Measurements from ENCODE around the gene TLR2. TPM values are rescaled to one million over a fixed set of nuclear protein-coding genes. Genes with fewer than 3 reads are reported as not detected.

Gene TLR2
- total and polyA plus RNA-seq, 4 donors: 2.9 to 15.6 (median 6.2) TPM

DNA sequence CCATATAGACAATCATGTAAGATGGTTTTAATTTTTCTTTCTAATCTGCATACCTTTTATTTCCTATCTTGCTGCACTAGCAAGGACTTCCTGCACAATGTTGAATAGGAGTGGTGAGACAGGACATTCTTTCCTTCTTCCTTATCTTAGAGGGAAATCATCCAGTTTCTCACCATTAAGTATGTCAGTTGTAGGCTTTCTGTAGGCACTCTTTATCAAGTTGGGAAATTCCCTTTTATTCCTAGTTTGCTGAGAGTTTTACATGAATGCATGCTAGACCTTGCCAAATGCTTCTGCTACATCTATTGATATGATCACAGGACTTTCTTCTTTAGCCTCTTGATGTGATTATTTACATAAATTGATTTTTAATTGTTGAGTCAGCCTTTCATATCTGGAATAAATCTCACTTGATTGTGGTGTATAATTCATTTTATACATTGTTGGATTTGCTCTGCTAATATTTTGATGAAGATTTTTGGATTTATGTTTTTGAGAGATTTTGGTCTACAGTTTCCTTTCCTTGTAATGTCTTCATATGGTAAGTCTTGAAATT, 51.9 kb downstream of the TLR2 start:
- TF ChIP-seq RAD21 (IDR thresholded peaks at IDR 0.05) (no peak), HNF4A (conservative IDR thresholded peaks at IDR 0.05) (no peak), HNF4G (IDR thresholded peaks at IDR 0.05) (no peak), SP1 (IDR thresholded peaks at IDR 0.05) (no peak), YY1 (IDR thresholded peaks at IDR 0.05) (no peak), JUND (IDR thresholded peaks at IDR 0.05) (no peak), GABPA (IDR thresholded peaks at IDR 0.05 in 1 of 2, conservative IDR thresholded peaks at IDR 0.05 in 1 of 2) (no peak)
- TF ChIP-seq, protein P1, sequence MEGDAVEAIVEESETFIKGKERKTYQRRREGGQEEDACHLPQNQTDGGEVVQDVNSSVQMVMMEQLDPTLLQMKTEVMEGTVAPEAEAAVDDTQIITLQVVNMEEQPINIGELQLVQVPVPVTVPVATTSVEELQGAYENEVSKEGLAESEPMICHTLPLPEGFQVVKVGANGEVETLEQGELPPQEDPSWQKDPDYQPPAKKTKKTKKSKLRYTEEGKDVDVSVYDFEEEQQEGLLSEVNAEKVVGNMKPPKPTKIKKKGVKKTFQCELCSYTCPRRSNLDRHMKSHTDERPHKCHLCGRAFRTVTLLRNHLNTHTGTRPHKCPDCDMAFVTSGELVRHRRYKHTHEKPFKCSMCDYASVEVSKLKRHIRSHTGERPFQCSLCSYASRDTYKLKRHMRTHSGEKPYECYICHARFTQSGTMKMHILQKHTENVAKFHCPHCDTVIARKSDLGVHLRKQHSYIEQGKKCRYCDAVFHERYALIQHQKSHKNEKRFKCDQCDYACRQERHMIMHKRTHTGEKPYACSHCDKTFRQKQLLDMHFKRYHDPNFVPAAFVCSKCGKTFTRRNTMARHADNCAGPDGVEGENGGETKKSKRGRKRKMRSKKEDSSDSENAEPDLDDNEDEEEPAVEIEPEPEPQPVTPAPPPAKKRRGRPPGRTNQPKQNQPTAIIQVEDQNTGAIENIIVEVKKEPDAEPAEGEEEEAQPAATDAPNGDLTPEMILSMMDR (IDR thresholded peaks at IDR 0.05; ENCODE audit: low read depth, low read length, missing input control): no peak
- TF ChIP-seq, protein P2, sequence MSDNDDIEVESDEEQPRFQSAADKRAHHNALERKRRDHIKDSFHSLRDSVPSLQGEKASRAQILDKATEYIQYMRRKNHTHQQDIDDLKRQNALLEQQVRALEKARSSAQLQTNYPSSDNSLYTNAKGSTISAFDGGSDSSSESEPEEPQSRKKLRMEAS (IDR thresholded peaks at IDR 0.05): no peak
- no peak overlapping the region for H3K9ac ChIP-seq (ENCODE audit: low read depth in 1 of 2, low read length in 2 of 2)
- no peak overlapping the region for H3K27ac ChIP-seq (ENCODE audit: low read depth in 1 of 2, low read length in 2 of 2)
- H3K4me3 ChIP-seq (ENCODE audit: low read depth in 1 of 3, low read length in 3 of 3): no peak overlapping the region
- H3K4me1 ChIP-seq (ENCODE audit: control insufficient read depth in 4 of 4, insufficient read depth in 4 of 4, low read length in 3 of 4): no peaks in the 10 kb centered on the region
- H3K27me3 ChIP-seq (ENCODE audit: control insufficient read depth in 4 of 4, insufficient read depth in 4 of 4, low read length in 3 of 4): no peaks in the 10 kb centered on the region
- H3K9me3 ChIP-seq (ENCODE audit: control insufficient read depth in 4 of 4, low read length in 3 of 4): peaks cover under 1 to 5% (median 2%) of the 10 kb centered on the region in 4 donors
- no peaks in the 10 kb centered on the region for H3K36me3 ChIP-seq (ENCODE audit: control insufficient read depth in 4 of 4, insufficient read depth in 3 of 4, low read depth in 1 of 4, low read length in 3 of 4)
- no peak for DNase-seq (ENCODE audit: low spot score)

DNA sequence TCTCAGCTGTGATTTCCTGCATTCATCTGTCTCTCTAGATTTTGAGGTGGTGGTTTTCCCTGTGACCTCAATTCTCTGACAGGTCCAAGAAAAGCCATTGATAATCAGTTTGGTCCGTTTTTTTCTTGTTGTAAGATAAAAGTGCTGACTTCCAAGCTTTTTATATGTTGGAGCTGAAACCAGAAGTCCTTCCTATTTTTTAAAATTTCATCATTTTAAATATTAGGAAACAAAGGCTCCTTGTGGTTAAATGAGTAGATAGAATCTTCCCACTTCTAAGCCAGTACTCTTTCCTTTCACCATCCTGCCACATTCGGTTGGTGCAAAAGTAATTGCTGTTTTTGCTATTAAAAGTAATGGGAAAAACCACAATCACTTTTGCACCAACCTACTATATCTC, 57.5 kb downstream of the TLR2 start:
- no peak for DNase-seq (ENCODE audit: low spot score)
- Histone ChIP-seq H3K4me3 (ENCODE audit: low read depth in 1 of 3, low read length in 3 of 3) (no peak overlapping the region), H3K9me3 (ENCODE audit: control insufficient read depth in 4 of 4, low read length in 3 of 4) (peaks cover 2 to 5% (median 3%) of the 10 kb centered on the region in 4 donors), H3K27ac (ENCODE audit: low read depth in 1 of 2, low read length in 2 of 2) (no peak overlapping the region), H3K27me3 (ENCODE audit: control insufficient read depth in 4 of 4, insufficient read depth in 4 of 4, low read length in 3 of 4) (no peaks in the 10 kb centered on the region), H3K36me3 (ENCODE audit: control insufficient read depth in 4 of 4, insufficient read depth in 3 of 4, low read depth in 1 of 4, low read length in 3 of 4) (no peaks in the 10 kb centered on the region), H3K9ac (ENCODE audit: low read depth in 1 of 2, low read length in 2 of 2) (no peak overlapping the region), H3K4me1 (ENCODE audit: control insufficient read depth in 4 of 4, insufficient read depth in 4 of 4, low read length in 3 of 4) (no peaks in the 10 kb centered on the region)
- WGBS: 66% methylated on average over 2 of the region's 2 CpGs
- TF ChIP-seq HNF4G (IDR thresholded peaks at IDR 0.05): no peak
- TF ChIP-seq FOXA2 (IDR thresholded peaks at IDR 0.05): no peak
- TF ChIP-seq YY1 (IDR thresholded peaks at IDR 0.05): no peak
- TF ChIP-seq NR2F2 (IDR thresholded peaks at IDR 0.05): no peak
- TF ChIP-seq, protein P1 (IDR thresholded peaks at IDR 0.05; ENCODE audit: low read depth, low read length, missing input control): no peak
- TF ChIP-seq, protein P3, sequence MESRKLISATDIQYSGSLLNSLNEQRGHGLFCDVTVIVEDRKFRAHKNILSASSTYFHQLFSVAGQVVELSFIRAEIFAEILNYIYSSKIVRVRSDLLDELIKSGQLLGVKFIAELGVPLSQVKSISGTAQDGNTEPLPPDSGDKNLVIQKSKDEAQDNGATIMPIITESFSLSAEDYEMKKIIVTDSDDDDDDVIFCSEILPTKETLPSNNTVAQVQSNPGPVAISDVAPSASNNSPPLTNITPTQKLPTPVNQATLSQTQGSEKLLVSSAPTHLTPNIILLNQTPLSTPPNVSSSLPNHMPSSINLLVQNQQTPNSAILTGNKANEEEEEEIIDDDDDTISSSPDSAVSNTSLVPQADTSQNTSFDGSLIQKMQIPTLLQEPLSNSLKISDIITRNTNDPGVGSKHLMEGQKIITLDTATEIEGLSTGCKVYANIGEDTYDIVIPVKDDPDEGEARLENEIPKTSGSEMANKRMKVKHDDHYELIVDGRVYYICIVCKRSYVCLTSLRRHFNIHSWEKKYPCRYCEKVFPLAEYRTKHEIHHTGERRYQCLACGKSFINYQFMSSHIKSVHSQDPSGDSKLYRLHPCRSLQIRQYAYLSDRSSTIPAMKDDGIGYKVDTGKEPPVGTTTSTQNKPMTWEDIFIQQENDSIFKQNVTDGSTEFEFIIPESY (IDR thresholded peaks at IDR 0.05): no peak
- no peak for TF ChIP-seq RXRA (IDR thresholded peaks at IDR 0.05)
- no peak for TF ChIP-seq GABPA (IDR thresholded peaks at IDR 0.05 in 1 of 2, conservative IDR thresholded peaks at IDR 0.05 in 1 of 2)
- TF ChIP-seq, protein P4, sequence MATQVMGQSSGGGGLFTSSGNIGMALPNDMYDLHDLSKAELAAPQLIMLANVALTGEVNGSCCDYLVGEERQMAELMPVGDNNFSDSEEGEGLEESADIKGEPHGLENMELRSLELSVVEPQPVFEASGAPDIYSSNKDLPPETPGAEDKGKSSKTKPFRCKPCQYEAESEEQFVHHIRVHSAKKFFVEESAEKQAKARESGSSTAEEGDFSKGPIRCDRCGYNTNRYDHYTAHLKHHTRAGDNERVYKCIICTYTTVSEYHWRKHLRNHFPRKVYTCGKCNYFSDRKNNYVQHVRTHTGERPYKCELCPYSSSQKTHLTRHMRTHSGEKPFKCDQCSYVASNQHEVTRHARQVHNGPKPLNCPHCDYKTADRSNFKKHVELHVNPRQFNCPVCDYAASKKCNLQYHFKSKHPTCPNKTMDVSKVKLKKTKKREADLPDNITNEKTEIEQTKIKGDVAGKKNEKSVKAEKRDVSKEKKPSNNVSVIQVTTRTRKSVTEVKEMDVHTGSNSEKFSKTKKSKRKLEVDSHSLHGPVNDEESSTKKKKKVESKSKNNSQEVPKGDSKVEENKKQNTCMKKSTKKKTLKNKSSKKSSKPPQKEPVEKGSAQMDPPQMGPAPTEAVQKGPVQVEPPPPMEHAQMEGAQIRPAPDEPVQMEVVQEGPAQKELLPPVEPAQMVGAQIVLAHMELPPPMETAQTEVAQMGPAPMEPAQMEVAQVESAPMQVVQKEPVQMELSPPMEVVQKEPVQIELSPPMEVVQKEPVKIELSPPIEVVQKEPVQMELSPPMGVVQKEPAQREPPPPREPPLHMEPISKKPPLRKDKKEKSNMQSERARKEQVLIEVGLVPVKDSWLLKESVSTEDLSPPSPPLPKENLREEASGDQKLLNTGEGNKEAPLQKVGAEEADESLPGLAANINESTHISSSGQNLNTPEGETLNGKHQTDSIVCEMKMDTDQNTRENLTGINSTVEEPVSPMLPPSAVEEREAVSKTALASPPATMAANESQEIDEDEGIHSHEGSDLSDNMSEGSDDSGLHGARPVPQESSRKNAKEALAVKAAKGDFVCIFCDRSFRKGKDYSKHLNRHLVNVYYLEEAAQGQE (IDR thresholded peaks at IDR 0.05): no peak
- TF ChIP-seq FOXA1 (IDR thresholded peaks at IDR 0.05): no peak
- TF ChIP-seq JUND (IDR thresholded peaks at IDR 0.05): no peak
- TF ChIP-seq, protein P2 (IDR thresholded peaks at IDR 0.05): no peak
- no peak for TF ChIP-seq TAF1 (conservative IDR thresholded peaks at IDR 0.05)
